Measurements from ENCODE around the gene CXCR2. TPM values are rescaled to one million over a fixed set of nuclear protein-coding genes. Genes with fewer than 3 reads are reported as not detected.

CXCR2 gene
- total RNA-seq, 2 donors from 2014 or later: not detected

DNA sequence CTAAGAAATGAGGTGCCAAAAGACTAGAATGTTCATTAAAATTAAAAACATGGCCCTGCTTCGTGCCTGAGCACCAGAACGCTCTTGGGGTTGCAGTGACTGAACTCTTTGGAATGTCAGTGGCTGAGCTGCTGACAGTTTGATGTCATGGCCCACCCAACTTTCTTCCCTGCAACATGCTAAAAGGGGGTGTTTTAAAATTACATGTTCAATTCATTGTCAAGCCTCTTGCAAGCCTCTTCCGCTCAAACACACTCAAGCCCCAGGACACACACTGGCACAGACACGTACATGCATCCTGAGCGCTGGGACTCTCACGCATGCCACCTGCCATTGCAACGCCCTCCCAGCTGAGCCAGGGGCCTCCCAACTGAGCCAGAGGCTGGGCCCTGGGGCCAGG lies 44.1 kb upstream of the CXCR2 start:
- no peak for TF ChIP-seq POLR2A (IDR thresholded peaks at IDR 0.05)
- TF ChIP-seq, protein P1, sequence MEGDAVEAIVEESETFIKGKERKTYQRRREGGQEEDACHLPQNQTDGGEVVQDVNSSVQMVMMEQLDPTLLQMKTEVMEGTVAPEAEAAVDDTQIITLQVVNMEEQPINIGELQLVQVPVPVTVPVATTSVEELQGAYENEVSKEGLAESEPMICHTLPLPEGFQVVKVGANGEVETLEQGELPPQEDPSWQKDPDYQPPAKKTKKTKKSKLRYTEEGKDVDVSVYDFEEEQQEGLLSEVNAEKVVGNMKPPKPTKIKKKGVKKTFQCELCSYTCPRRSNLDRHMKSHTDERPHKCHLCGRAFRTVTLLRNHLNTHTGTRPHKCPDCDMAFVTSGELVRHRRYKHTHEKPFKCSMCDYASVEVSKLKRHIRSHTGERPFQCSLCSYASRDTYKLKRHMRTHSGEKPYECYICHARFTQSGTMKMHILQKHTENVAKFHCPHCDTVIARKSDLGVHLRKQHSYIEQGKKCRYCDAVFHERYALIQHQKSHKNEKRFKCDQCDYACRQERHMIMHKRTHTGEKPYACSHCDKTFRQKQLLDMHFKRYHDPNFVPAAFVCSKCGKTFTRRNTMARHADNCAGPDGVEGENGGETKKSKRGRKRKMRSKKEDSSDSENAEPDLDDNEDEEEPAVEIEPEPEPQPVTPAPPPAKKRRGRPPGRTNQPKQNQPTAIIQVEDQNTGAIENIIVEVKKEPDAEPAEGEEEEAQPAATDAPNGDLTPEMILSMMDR (IDR thresholded peaks at IDR 0.05): no peak
- H3K4me1 ChIP-seq: no peaks in the 10 kb centered on the region
- intact Hi-C loops (cut with DNase I): no loop called here
- no peaks in the 10 kb centered on the region for H3K36me3 ChIP-seq (replicated peaks in 1 of 2; ENCODE audit: insufficient read depth in 1 of 2, low read depth in 2 of 2)
- no peak overlapping the region for H3K4me3 ChIP-seq
- ATAC-seq: no peak
- H3K9me3 ChIP-seq: no peaks in the 10 kb centered on the region
- WGBS, 2 donors: 86 to 87% methylated on average over 7 of the region's 7 CpGs
- H3K27me3 ChIP-seq: no peaks in the 10 kb centered on the region
- no peak for DNase-seq
- no peak overlapping the region for H3K27ac ChIP-seq

DNA sequence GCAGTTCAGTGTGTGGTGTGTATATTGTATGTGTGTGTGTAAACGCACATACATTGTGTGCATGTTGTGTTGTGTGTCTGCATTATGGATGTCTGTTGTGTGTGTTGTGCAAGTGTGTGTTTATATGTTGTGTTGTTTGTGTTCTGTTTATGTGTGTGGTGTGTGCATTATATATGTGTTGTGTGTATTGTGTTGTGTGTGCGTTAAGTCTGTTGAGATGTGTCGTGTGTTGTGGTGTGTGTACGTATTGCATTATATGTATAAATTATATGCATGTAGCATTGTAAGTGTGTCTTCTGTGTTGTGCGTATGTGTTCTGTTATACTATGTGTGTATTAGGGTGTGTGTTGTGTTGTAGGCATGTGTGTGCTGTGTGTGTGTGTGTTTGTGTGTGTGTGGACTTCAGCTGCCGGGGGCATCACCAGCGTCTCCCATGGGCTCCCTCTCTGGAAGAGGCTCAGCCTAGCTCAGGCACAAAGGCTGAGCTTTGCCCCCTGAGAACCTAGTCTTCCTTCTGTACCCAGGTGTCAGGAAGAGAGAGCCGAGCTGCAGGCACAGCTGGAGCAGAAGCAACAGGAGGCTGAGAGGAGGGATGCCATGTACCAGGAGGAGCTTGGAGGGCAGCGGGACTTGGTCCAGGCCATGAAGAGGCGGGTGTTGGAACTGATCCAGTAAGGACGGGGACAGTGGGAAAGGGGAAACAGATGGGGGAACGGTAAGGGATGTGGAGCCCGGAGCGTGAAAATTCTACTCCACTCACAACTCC lies 43.1 kb upstream of the CXCR2 start:
- H3K4me1 ChIP-seq: no peaks in the 10 kb centered on the region
- H3K36me3 ChIP-seq (replicated peaks in 1 of 2; ENCODE audit: insufficient read depth in 1 of 2, low read depth in 2 of 2): no peaks in the 10 kb centered on the region
- no peaks in the 10 kb centered on the region for H3K9me3 ChIP-seq
- no peak overlapping the region for H3K4me3 ChIP-seq
- intact Hi-C loops (cut with DNase I): no loop called here
- TF ChIP-seq, protein P1 (IDR thresholded peaks at IDR 0.05): no peak
- no peak for TF ChIP-seq POLR2A (IDR thresholded peaks at IDR 0.05)
- 68 to 71% methylated on average over 14 of the region's 14 CpGs for WGBS, 2 donors
- DNase-seq (no peak), ATAC-seq (no peak)
- H3K27me3 ChIP-seq: no peaks in the 10 kb centered on the region
- no peak overlapping the region for H3K27ac ChIP-seq

DNA sequence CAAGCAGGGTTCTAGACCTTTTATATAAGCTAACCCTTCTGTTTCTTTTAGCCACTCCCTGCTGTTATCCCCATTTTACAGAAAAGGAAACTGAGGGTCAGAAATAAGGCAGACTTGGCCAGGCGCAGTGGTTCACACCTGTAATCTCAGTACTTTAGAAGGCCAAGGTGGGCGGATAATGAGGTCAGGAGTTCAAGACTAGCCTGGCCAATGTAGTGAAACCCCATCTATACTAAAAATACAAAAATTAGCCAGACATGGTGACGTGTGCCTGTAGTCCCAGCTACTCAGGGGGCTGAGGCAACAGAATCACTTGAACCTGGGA lies 42.5 kb upstream of the CXCR2 start:
- no peak for TF ChIP-seq POLR2A (IDR thresholded peaks at IDR 0.05)
- TF ChIP-seq, protein P1 (IDR thresholded peaks at IDR 0.05): no peak
- Histone ChIP-seq H3K9me3 (no peaks in the 10 kb centered on the region), H3K36me3 (replicated peaks in 1 of 2; ENCODE audit: insufficient read depth in 1 of 2, low read depth in 2 of 2) (no peaks in the 10 kb centered on the region), H3K4me3 (no peak overlapping the region), H3K4me1 (no peaks in the 10 kb centered on the region), H3K27ac (no peak overlapping the region), H3K27me3 (no peaks in the 10 kb centered on the region)
- no peak for DNase-seq
- 73 to 91% methylated on average over 3 of the region's 3 CpGs for WGBS, 2 donors
- intact Hi-C loops (cut with DNase I): no loop called here
- no peak for ATAC-seq

DNA sequence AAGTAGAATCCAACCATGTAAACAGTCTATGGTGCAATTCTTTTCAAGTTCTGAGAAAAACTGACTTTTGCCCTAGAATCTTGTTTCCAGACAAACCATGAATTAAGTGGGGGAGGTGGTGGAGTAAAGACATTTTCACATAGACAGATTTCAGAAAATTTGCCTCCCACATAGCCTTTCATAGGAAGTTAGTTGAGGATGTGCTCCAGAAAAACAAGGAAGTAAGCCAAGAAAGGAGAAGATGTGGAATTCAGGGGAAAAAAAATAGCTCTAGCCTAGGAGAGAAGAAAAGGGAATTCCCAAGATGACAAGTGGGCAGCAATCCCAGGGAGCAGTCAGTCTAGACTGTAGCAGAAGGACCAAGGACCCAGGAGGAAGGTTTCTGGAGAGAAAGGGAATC lies 39.4 kb upstream of the CXCR2 start:
- H3K9me3 ChIP-seq: no peaks in the 10 kb centered on the region
- ATAC-seq (no peak), DNase-seq (no peak)
- intact Hi-C loops (cut with DNase I): no loop called here
- H3K4me1 ChIP-seq: no peaks in the 10 kb centered on the region
- H3K27ac ChIP-seq: no peak overlapping the region
- H3K4me3 ChIP-seq: no peak overlapping the region
- no peaks in the 10 kb centered on the region for H3K36me3 ChIP-seq (replicated peaks in 1 of 2; ENCODE audit: insufficient read depth in 1 of 2, low read depth in 2 of 2)
- no peak for TF ChIP-seq POLR2A (IDR thresholded peaks at IDR 0.05)
- TF ChIP-seq, protein P1 (IDR thresholded peaks at IDR 0.05): no peak
- H3K27me3 ChIP-seq: no peaks in the 10 kb centered on the region

DNA sequence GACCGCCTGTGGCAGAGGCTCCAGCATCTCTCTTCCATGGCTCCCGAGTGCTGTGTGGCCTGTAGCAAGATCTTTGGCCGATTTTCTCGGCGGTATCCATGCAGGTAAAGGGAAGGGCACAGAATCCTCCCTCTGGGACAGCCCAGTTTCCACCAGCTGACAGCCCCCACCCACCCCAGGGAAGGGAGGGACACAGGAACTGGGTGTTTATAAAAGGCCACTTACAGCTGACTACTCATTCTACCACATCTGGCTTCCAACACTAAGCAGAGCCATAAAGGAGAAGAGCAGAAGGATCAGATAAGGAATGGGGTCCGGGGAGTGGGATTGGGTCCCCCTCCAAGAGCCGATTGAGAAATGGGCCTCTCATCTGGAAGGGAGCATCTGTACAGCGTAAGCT lies 36.6 kb upstream of the CXCR2 start:
- 67 to 80% methylated on average over 8 of the region's 8 CpGs for WGBS, 2 donors
- H3K9me3 ChIP-seq: no peaks in the 10 kb centered on the region
- no peaks in the 10 kb centered on the region for H3K36me3 ChIP-seq (replicated peaks in 1 of 2; ENCODE audit: insufficient read depth in 1 of 2, low read depth in 2 of 2)
- intact Hi-C loops (cut with DNase I): no loop called here
- H3K27me3 ChIP-seq: no peaks in the 10 kb centered on the region
- DNase-seq (no peak), ATAC-seq (no peak)
- no peaks in the 10 kb centered on the region for H3K4me1 ChIP-seq
- H3K27ac ChIP-seq: no peak overlapping the region
- TF ChIP-seq, protein P1 (IDR thresholded peaks at IDR 0.05): no peak
- no peak for TF ChIP-seq POLR2A (IDR thresholded peaks at IDR 0.05)
- H3K4me3 ChIP-seq: no peak overlapping the region

Measured in body of pancreas (tissue), 4 donors.